ENCODE results near the gene TTR. TPM values are rescaled to one million over a fixed set of nuclear protein-coding genes. Genes with fewer than 3 reads are reported as not detected.

The TTR gene
- total and polyA plus RNA-seq, 2 experiments from 2014 or later = not detected

DNA sequence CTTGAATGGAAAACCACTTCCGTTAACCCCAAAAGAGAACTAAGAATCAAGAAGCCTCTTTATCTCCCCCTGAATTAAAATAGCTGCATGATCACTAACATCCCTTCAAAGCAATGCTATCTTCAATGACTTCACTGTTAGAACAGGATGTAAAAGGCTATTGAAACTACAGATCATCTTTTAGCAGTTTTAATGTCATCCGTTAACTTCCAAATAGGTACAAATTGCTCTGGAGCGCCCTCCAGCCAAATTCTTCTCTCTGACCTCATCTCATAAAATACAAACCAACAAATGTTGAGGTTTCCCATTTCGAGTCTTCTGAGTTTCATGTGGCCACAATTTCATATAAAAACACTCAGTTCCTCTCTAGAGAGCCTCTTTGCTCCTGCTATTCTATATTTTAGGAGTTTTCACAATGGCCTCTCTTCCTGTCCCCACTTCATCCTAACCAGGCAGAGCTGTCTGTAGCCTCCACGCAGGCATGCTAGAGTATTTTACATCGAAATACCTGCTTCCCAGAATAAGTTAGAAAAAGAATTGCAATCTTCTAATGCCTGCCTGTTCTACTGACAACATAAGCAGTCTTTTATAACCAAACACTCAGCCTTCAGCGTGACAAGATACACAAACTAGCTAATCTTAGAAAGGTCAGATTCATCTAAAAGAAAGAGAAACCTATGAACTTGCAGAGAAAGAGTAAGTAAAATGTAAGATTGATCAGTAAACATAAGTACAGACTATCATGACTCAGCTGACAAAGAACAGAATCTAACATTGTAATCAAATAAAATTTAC lies 54.9 kb downstream of the TTR start:
- Mint-ChIP-seq H3K36me3 (ENCODE audit: low read depth) (peaks cover 9% of the 10 kb centered on the region; the same call in 2 of the 3 replicates), H3K27ac (peak overlapping the region; percentile 64), H3K9me3 (no peaks in the 10 kb centered on the region), H3K27me3 (ENCODE audit: insufficient read depth, low read depth, poor library complexity) (no peaks in the 10 kb centered on the region), H3K4me1 (peaks cover 45% of the 10 kb centered on the region), H3K4me3 (no peak overlapping the region)
- DNase-seq (ENCODE audit: low spot score) (no peak), ATAC-seq (no peak)
- TF ChIP-seq POLR2AphosphoS5 (IDR thresholded peaks at IDR 0.05; ENCODE audit: low read depth) (no peak), ZNF114 (CRISPR knock-in tag; IDR thresholded peaks at IDR 0.05) (no peak)
- TF ChIP-seq, protein P1, sequence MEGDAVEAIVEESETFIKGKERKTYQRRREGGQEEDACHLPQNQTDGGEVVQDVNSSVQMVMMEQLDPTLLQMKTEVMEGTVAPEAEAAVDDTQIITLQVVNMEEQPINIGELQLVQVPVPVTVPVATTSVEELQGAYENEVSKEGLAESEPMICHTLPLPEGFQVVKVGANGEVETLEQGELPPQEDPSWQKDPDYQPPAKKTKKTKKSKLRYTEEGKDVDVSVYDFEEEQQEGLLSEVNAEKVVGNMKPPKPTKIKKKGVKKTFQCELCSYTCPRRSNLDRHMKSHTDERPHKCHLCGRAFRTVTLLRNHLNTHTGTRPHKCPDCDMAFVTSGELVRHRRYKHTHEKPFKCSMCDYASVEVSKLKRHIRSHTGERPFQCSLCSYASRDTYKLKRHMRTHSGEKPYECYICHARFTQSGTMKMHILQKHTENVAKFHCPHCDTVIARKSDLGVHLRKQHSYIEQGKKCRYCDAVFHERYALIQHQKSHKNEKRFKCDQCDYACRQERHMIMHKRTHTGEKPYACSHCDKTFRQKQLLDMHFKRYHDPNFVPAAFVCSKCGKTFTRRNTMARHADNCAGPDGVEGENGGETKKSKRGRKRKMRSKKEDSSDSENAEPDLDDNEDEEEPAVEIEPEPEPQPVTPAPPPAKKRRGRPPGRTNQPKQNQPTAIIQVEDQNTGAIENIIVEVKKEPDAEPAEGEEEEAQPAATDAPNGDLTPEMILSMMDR (conservative IDR thresholded peaks at IDR 0.05; ENCODE audit: low read depth in 2 of 2) = peak; percentile 31 to 36; a peak in 3 of 4 replicates
- TF ChIP-seq, protein P2, sequence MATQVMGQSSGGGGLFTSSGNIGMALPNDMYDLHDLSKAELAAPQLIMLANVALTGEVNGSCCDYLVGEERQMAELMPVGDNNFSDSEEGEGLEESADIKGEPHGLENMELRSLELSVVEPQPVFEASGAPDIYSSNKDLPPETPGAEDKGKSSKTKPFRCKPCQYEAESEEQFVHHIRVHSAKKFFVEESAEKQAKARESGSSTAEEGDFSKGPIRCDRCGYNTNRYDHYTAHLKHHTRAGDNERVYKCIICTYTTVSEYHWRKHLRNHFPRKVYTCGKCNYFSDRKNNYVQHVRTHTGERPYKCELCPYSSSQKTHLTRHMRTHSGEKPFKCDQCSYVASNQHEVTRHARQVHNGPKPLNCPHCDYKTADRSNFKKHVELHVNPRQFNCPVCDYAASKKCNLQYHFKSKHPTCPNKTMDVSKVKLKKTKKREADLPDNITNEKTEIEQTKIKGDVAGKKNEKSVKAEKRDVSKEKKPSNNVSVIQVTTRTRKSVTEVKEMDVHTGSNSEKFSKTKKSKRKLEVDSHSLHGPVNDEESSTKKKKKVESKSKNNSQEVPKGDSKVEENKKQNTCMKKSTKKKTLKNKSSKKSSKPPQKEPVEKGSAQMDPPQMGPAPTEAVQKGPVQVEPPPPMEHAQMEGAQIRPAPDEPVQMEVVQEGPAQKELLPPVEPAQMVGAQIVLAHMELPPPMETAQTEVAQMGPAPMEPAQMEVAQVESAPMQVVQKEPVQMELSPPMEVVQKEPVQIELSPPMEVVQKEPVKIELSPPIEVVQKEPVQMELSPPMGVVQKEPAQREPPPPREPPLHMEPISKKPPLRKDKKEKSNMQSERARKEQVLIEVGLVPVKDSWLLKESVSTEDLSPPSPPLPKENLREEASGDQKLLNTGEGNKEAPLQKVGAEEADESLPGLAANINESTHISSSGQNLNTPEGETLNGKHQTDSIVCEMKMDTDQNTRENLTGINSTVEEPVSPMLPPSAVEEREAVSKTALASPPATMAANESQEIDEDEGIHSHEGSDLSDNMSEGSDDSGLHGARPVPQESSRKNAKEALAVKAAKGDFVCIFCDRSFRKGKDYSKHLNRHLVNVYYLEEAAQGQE (IDR thresholded peaks at IDR 0.05; ENCODE audit: unreplicated experiment) = no peak
- Histone ChIP-seq H2AFZ (no peak overlapping the region), H3K9me2 (ENCODE audit: insufficient read depth) (no peaks in the 10 kb centered on the region), H3K36me3 (ENCODE audit: insufficient read depth) (no peaks in the 10 kb centered on the region), H3K4me2 (peak overlapping the region; percentile 34; the same call in 1 of the 2 replicates), H3K79me2 (replicated peaks; ENCODE audit: insufficient read depth) (peaks cover 8% of the 10 kb centered on the region), H3F3A (replicated peaks; ENCODE audit: low read depth) (no peaks in the 10 kb centered on the region), H3K4me3 (no peak overlapping the region), H3K27me3 (ENCODE audit: insufficient read depth) (no peaks in the 10 kb centered on the region), H4K20me1 (replicated peaks; ENCODE audit: insufficient read depth) (no peaks in the 10 kb centered on the region; the same call in 1 of the 2 replicates), H3K27ac (ENCODE audit: low read depth) (no peak overlapping the region), H3K4me1 (ENCODE audit: insufficient read depth) (peaks cover 51% of the 10 kb centered on the region)

DNA sequence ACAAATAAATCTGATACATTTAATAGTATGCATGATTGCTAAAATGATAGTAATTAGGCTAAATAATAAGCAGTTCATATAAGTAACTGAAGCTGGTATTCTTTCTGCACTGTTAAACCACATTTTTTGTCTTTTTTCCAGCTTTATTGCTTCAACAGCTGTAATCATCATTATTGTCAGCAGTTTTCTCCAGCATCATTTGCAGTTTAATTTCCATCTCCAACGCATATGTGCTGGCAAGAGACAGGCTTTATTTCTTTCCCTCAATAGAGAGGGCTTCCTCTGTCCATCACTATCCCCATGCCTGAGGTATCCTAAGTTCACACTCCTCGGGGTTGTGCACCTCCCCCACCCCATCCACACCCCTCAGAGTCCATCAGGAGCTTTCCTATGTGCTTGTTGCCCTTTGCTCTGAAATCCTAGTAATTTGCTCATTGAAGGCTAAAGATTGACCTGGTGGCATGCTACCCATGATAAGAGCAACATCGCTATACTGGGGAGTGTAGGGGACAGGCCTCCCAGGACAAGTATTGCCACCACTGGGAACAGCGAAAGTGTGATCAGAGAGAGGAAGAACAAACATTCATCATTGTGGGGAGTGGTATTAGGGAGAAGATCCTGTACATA lies 55.6 kb downstream of the TTR start:
- no peak overlapping the region for H3K4me3 Mint-ChIP-seq
- Histone ChIP-seq H3F3A (replicated peaks; ENCODE audit: low read depth) (no peaks in the 10 kb centered on the region; the same call in 1 of the 2 replicates), H3K27me3 (ENCODE audit: insufficient read depth) (no peaks in the 10 kb centered on the region), H4K20me1 (replicated peaks; ENCODE audit: insufficient read depth) (no peaks in the 10 kb centered on the region; the same call in 1 of the 2 replicates), H3K36me3 (ENCODE audit: insufficient read depth) (no peaks in the 10 kb centered on the region), H3K9me2 (ENCODE audit: insufficient read depth) (no peaks in the 10 kb centered on the region), H3K4me1 (ENCODE audit: insufficient read depth) (peaks cover 51% of the 10 kb centered on the region), H3K79me2 (replicated peaks; ENCODE audit: insufficient read depth) (peaks cover 8% of the 10 kb centered on the region), H3K27ac (ENCODE audit: low read depth) (no peak overlapping the region), H2AFZ (no peak overlapping the region), H3K4me2 (peak overlapping the region; percentile 34), H3K4me3 (no peak overlapping the region)
- ATAC-seq (peak; percentile 67), DNase-seq (ENCODE audit: low spot score) (no peak)
- H3K9me3 Mint-ChIP-seq = no peaks in the 10 kb centered on the region
- no peak overlapping the region; the same call in 1 of the 2 replicates for H3K27ac Mint-ChIP-seq
- H3K27me3 Mint-ChIP-seq (ENCODE audit: insufficient read depth, low read depth, poor library complexity) = no peaks in the 10 kb centered on the region
- H3K36me3 Mint-ChIP-seq (ENCODE audit: low read depth) = peaks cover 5% of the 10 kb centered on the region
- H3K4me1 Mint-ChIP-seq = peaks cover 50% of the 10 kb centered on the region
- TF ChIP-seq, protein P3, sequence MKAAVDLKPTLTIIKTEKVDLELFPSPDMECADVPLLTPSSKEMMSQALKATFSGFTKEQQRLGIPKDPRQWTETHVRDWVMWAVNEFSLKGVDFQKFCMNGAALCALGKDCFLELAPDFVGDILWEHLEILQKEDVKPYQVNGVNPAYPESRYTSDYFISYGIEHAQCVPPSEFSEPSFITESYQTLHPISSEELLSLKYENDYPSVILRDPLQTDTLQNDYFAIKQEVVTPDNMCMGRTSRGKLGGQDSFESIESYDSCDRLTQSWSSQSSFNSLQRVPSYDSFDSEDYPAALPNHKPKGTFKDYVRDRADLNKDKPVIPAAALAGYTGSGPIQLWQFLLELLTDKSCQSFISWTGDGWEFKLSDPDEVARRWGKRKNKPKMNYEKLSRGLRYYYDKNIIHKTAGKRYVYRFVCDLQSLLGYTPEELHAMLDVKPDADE (IDR thresholded peaks at IDR 0.05) = no peak
- TF ChIP-seq, protein P2 (IDR thresholded peaks at IDR 0.05; ENCODE audit: unreplicated experiment) = no peak
- TF ChIP-seq STAT1 (IDR thresholded peaks at IDR 0.05; ENCODE audit: unreplicated experiment) (no peak), POLR2AphosphoS5 (IDR thresholded peaks at IDR 0.05; ENCODE audit: low read depth) (no peak), CREB1 (CRISPR knock-in tag; IDR thresholded peaks at IDR 0.05; ENCODE audit: low read depth) (no peak)
